ENCODE measurements around the gene COX18. TPM values are rescaled to one million over a fixed set of nuclear protein-coding genes. Genes with fewer than 3 reads are reported as not detected.

COX18 gene
- total and polyA plus RNA-seq, 2 of the 4 experiments (the other 2 are of a cell fraction) = 8.0 to 22.0 TPM

DNA sequence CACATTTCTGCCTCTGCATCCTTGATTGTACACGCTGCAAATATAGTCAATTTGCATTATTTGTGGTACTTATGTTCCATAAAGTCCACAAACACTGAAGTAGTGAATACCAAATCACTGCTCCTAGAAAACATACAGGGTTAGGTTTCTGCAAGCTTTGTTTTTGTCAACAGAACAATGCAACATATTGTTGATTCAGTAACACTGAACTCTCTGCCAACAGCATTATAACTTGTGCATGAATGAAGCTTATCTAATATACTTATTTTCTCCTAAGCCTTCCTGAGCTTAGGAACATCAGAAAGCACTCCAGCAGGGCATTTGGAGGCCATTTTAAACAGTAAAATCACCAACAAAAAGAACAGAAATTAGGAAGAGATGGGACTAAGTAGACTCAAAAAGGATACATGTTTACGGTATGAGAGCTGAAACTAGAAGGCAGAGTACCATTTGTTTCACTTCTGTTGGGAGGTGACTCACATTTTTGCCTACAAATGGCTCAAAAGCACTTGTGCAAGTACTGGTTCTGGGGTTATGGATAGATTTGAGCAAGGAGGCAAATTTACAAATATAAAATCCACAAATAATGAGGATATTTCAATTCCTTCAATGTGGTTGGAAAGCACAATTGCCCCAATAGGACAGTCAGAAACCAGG lies 14.1 kb downstream of the COX18 start:
- dilution Hi-C loops (cut with HindIII; ENCODE audit: low sequenced_read_pairs, unreplicated experiment) = no loop called here

More for the DNA sequence above, 14.1 kb downstream of the COX18 start:
- no peak overlapping the region for H3K4me2 ChIP-seq (ENCODE audit: low read depth, low read length)
- no peaks in the 10 kb centered on the region for H3K27me3 ChIP-seq (ENCODE audit: control insufficient read depth, insufficient read depth, low read length)
- no peak overlapping the region for H2BK15ac ChIP-seq (ENCODE audit: low read depth, low read length)
- H4K20me1 ChIP-seq (ENCODE audit: insufficient read depth, low read length) = no peaks in the 10 kb centered on the region
- no peak overlapping the region for H2BK20ac ChIP-seq (ENCODE audit: low read depth, low read length)
- H3K79me1 ChIP-seq (ENCODE audit: low read depth in 1 of 2, low read length in 2 of 2) = no peaks in the 10 kb centered on the region
- H3K9ac ChIP-seq (ENCODE audit: low read depth, low read length) = no peak overlapping the region
- H2BK120ac ChIP-seq (ENCODE audit: low read depth, low read length) = no peak overlapping the region
- H3K9me1 ChIP-seq (ENCODE audit: insufficient read depth, low read length) = no peaks in the 10 kb centered on the region
- POLR2A ChIA-PET (ENCODE audit: unreplicated experiment) = no interaction called here
- peak; percentile 13 for DNase-seq
- H4K91ac ChIP-seq (ENCODE audit: insufficient read depth, low read depth, low read length) = no peak overlapping the region
- WGBS, 2 experiments (ENCODE audit: extremely low coverage in 2 of 2, insufficient read length in 1 of 2) = 100% methylated on average over 1 of the region's 2 CpGs; no CpG with 5 or more reads in 1 of the 2 experiments
- H3K4ac ChIP-seq (ENCODE audit: low read depth, low read length) = no peak overlapping the region
- H2AK5ac ChIP-seq (ENCODE audit: low read depth, low read length) = no peak overlapping the region
- TF ChIP-seq MAFK (IDR thresholded peaks at IDR 0.05; ENCODE audit: low read depth, low read length) (no peak), NFE2L2 (IDR thresholded peaks at IDR 0.05; ENCODE audit: low read depth, low read length) (no peak), BHLHE40 (IDR thresholded peaks at IDR 0.05; ENCODE audit: low read depth, low read length) (no peak), CHD1 (IDR thresholded peaks at IDR 0.05; ENCODE audit: low read depth, low read length) (no peak), MAZ (IDR thresholded peaks at IDR 0.05; ENCODE audit: borderline replicate concordance, low read depth, low read length) (no peak), SMC3 (IDR thresholded peaks at IDR 0.05; ENCODE audit: low read depth, low read length) (no peak), RFX5 (IDR thresholded peaks at IDR 0.05; ENCODE audit: low read depth, low read length) (no peak), POLR2A (IDR thresholded peaks at IDR 0.05; ENCODE audit: low read depth, low read length) (no peak), RAD21 (IDR thresholded peaks at IDR 0.05; ENCODE audit: low read length) (no peak), CEBPB (IDR thresholded peaks at IDR 0.05; ENCODE audit: low read depth, low read length) (no peak)
- TF ChIP-seq, protein P1, sequence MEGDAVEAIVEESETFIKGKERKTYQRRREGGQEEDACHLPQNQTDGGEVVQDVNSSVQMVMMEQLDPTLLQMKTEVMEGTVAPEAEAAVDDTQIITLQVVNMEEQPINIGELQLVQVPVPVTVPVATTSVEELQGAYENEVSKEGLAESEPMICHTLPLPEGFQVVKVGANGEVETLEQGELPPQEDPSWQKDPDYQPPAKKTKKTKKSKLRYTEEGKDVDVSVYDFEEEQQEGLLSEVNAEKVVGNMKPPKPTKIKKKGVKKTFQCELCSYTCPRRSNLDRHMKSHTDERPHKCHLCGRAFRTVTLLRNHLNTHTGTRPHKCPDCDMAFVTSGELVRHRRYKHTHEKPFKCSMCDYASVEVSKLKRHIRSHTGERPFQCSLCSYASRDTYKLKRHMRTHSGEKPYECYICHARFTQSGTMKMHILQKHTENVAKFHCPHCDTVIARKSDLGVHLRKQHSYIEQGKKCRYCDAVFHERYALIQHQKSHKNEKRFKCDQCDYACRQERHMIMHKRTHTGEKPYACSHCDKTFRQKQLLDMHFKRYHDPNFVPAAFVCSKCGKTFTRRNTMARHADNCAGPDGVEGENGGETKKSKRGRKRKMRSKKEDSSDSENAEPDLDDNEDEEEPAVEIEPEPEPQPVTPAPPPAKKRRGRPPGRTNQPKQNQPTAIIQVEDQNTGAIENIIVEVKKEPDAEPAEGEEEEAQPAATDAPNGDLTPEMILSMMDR (conservative IDR thresholded peaks at IDR 0.05; ENCODE audit: low read depth, low read length) = no peak
- TF ChIP-seq, protein P2, sequence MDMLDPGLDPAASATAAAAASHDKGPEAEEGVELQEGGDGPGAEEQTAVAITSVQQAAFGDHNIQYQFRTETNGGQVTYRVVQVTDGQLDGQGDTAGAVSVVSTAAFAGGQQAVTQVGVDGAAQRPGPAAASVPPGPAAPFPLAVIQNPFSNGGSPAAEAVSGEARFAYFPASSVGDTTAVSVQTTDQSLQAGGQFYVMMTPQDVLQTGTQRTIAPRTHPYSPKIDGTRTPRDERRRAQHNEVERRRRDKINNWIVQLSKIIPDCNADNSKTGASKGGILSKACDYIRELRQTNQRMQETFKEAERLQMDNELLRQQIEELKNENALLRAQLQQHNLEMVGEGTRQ (IDR thresholded peaks at IDR 0.05; ENCODE audit: low read depth, low read length) = no peak
- TF ChIP-seq, protein P3, sequence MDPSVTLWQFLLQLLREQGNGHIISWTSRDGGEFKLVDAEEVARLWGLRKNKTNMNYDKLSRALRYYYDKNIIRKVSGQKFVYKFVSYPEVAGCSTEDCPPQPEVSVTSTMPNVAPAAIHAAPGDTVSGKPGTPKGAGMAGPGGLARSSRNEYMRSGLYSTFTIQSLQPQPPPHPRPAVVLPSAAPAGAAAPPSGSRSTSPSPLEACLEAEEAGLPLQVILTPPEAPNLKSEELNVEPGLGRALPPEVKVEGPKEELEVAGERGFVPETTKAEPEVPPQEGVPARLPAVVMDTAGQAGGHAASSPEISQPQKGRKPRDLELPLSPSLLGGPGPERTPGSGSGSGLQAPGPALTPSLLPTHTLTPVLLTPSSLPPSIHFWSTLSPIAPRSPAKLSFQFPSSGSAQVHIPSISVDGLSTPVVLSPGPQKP (IDR thresholded peaks at IDR 0.05; ENCODE audit: borderline replicate concordance, low read depth, low read length) = no peak
- no peak overlapping the region for H3K14ac ChIP-seq (replicated peaks; ENCODE audit: low read depth, low read length)
- no peaks in the 10 kb centered on the region for H3K9me3 ChIP-seq (ENCODE audit: control insufficient read depth, insufficient read depth, low read length)
- H2AFZ ChIP-seq (replicated peaks; ENCODE audit: low read length, poor library complexity) = no peak overlapping the region
- H3K18ac ChIP-seq (ENCODE audit: low read depth, low read length) = no peak overlapping the region
- H3K36me3 ChIP-seq (ENCODE audit: control insufficient read depth, insufficient read depth, low read length) = peaks cover 17% of the 10 kb centered on the region
- no peak for ATAC-seq (ENCODE audit: low read depth)
- H3K4me3 ChIP-seq (ENCODE audit: insufficient read depth, low read depth, low read length) = no peak overlapping the region
- CTCF ChIA-PET = no interaction called here
- no peak overlapping the region for H2BK5ac ChIP-seq (ENCODE audit: low read depth, low read length, poor library complexity, severe bottlenecking)
- no TSS peak for BruUV-seq (replicated peaks)
- H3K23ac ChIP-seq (ENCODE audit: low read depth, low read length) = no peak overlapping the region
- in situ Hi-C loops (cut with MboI; ENCODE audit: low sequenced_read_pairs) (no loop called here), intact Hi-C loops (cut with micrococcal nuclease) (no loop called here)
- no peak overlapping the region for H3K56ac ChIP-seq (ENCODE audit: extremely low read depth, insufficient read depth, low read length)
- H4K8ac ChIP-seq (ENCODE audit: low read depth in 2 of 2, low read length in 2 of 2) = no peak overlapping the region
- H2AK9ac ChIP-seq (replicated peaks; ENCODE audit: low read depth, low read length, poor library complexity) = no peak overlapping the region
- no peak overlapping the region for H4K5ac ChIP-seq (ENCODE audit: low read depth, low read length)
- 0 out of 2 replicates have a peak, but pooled peaks cover 1% of the 10 kb centered on the region for H3K4me1 ChIP-seq (ENCODE audit: control insufficient read depth, insufficient read depth, low read length)
- no peak overlapping the region for H3K27ac ChIP-seq (ENCODE audit: insufficient read depth, low read length)
